ENCODE results near the gene NEDD4L. TPM values are rescaled to one million over a fixed set of nuclear protein-coding genes. Genes with fewer than 3 reads are reported as not detected.

NEDD4L gene
- total RNA-seq, 1 donor from 2014 or later: 99.5 TPM

- no peak for DNase-seq (ENCODE audit: low spot score)
These were observed 188.6 kb downstream of the NEDD4L start for GRCh38 chr18:58232668-58233067.

- DNase-seq (ENCODE audit: low spot score): no peak
These were observed 190.3 kb downstream of the NEDD4L start for GRCh38 chr18:58234359-58234741.

GRCh38 chr18:58235001-58235436 is 191.0 kb downstream of the NEDD4L start:
- no peak for DNase-seq (ENCODE audit: low spot score)

GRCh38 chr18:58239879-58240278 is 195.9 kb downstream of the NEDD4L start:
- DNase-seq (ENCODE audit: low spot score): no peak

GRCh38 chr18:58241026-58241679 is 197.1 kb downstream of the NEDD4L start:
- no peak for DNase-seq (ENCODE audit: low spot score)

GRCh38 chr18:58241877-58242276 is 197.9 kb downstream of the NEDD4L start:
- no peak for DNase-seq (ENCODE audit: low spot score)

GRCh38 chr18:58242435-58242834 is 198.4 kb downstream of the NEDD4L start:
- no peak for DNase-seq (ENCODE audit: low spot score)

GRCh38 chr18:58242968-58243367 is 198.9 kb downstream of the NEDD4L start:
- no peak for DNase-seq (ENCODE audit: low spot score)

- DNase-seq (ENCODE audit: low spot score): no peak
These were observed 199.4 kb downstream of the NEDD4L start for GRCh38 chr18:58243401-58243800.

GRCh38 chr18:58247363-58247834 is 203.4 kb downstream of the NEDD4L start:
- DNase-seq (ENCODE audit: low spot score): no peak

GRCh38 chr18:58249712-58250111 is 205.7 kb downstream of the NEDD4L start:
- DNase-seq (ENCODE audit: low spot score): no peak

GRCh38 chr18:58251416-58251815 is 207.4 kb downstream of the NEDD4L start:
- DNase-seq (ENCODE audit: low spot score): no peak

GRCh38 chr18:58252166-58252565 is 208.1 kb downstream of the NEDD4L start:
- DNase-seq (ENCODE audit: low spot score): no peak

GRCh38 chr18:58253318-58253717 is 209.3 kb downstream of the NEDD4L start:
- no peak for DNase-seq (ENCODE audit: low spot score)

GRCh38 chr18:58253871-58254270 is 209.8 kb downstream of the NEDD4L start:
- DNase-seq (ENCODE audit: low spot score): no peak

GRCh38 chr18:58254873-58255511 is 211.0 kb downstream of the NEDD4L start:
- no peak for DNase-seq (ENCODE audit: low spot score)

- DNase-seq (ENCODE audit: low spot score): no peak
These were observed 211.8 kb downstream of the NEDD4L start for GRCh38 chr18:58255701-58256311.

GRCh38 chr18:58256316-58257080 is 212.5 kb downstream of the NEDD4L start:
- DNase-seq (ENCODE audit: low spot score): no peak

- no peak for DNase-seq (ENCODE audit: low spot score)
These were observed 213.4 kb downstream of the NEDD4L start for GRCh38 chr18:58257461-58257860.

- no peak for DNase-seq (ENCODE audit: low spot score)
These were observed 214.8 kb downstream of the NEDD4L start for GRCh38 chr18:58258692-58259342.

GRCh38 chr18:58263055-58263957 is 219.3 kb downstream of the NEDD4L start:
- DNase-seq (ENCODE audit: low spot score): no peak

Measured in mucosa of gallbladder (tissue), 1 donor.